Stimulated activated CD4-positive, alpha-beta T cell treated with anti-CD3 and anti-CD28 coated beads, Interleukin-4, amount 100 ng/mL, for 48 hours (primary cell): ENCODE data around the gene THSD7B.

ENCODE experiments used
- DNase-seq, 2 donors: peaks; one replicate each; pipeline ENCODE4 v3.0.0-alpha.2; 2020; ENCODE audit warnings: low read depth in 2 of 2

THSD7B gene

DNA sequence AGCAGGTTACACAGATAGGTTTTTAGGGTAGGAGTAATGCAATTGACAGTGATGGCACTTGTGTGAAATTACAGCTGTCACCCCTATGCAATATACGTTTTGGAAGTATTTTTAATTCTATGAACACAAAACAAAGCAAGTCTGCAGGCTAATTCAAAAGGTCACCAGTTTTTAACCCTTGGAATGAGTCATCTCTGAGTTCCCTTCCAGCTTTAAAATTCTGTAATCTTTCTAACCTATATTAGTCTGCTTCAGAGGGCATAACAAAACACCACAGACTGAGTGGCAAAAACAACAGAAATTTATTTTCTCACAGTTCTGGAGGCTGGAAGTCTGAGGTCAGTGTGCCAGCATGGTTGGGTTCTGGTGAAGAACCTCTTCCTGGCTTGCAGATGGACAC is 602.0 kb downstream of the THSD7B start:
- no peak for DNase-seq

- no peak for DNase-seq
Observed at GRCh38 chr2:137369106-137369505, 603.8 kb downstream of the THSD7B start.

DNA sequence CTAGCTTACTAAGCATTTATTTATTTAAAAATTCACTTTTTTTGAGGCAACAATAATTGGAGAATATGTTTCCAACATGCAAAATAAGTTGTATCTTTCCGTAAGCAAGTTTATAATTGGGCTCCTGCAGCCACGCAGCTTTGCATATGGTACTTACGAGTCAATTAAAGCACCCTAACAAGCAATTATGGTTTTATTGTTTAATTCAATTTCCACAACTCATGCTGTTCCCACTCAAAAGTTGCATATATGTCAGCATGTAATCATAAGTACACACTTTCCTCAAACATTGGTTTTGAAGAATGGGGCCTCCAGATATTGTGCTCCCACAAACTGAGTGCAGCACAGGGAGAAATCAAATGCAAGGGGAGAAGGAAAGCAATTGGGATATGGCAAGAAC is 613.8 kb downstream of the THSD7B start:
- no peak for DNase-seq

DNA sequence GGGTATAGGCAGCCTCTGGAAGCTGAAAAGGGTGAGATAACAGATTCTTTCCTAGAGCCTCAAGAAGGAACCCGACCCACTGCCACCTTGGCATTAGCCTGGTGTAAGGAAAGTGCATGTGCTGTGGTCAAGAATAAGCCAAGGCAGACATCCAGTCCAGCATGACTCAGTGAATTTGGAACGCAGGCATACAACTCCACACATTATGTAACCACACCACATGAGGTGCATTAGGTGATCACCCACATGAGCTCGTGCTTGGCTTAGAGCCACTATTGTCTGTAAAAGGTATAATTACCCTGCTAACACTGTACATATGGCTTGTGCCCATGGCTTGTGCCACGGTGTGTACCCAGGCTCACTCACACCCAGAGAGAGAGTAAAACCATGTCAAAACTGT is 615.3 kb downstream of the THSD7B start:
- no peak for DNase-seq

DNA sequence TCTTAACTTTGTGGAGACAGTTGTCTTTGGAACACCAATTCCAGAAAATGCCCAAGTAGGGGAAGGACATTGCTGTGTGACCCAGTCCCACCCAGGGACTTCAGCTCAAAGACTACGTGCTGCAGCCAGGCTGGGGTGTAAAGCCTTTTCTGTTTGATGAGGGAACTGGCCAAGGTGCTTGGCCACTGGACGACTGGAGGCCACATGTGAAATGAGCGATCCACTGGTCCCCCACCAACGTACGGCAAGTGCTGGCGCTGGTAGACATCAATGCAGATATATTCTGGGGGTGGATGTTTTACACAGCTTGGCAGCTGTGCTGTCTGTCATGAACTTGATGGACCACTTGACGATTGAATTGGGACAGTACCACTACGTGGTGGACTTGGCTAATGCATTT is 616.4 kb downstream of the THSD7B start:
- no peak for DNase-seq

DNA sequence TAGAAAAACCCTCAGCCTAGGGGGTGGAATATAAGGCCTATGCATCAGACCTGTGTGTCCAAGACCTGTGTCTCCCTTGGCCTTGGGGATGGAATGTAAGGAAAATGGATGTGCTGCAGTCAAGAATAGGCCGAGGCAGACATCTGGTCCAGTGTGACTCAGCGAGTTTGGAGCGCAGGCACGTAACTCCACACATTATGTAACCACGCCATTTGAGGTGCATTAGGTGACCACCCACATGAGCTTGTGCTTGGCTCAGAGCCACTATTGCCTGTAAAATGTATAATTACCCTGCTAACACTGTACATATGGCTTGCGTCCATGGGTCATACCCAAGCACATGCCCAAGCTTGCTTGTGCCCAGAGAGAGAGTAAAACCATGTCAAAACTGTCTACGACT is 618.0 kb downstream of the THSD7B start:
- no peak for DNase-seq

DNA sequence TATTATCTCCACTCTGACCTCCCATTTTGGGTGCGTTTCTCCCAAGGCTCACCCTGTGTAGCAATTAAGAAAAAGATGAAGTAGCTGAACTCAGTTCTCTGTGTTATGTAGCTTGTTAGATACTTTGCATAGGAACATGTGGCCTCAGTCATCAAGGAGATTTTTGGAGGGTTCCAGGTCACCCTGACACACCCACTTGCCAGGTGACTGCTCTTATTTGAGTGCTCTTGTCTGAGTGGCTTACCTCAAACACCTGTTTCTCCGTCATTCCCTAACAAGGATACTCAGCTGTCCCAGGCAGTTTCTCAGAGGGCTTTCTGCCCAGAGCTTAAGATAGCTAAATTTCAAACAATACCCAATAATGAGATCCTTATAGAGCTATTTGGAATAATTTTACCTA is 621.7 kb downstream of the THSD7B start:
- no peak for DNase-seq

GRCh38 chr2:137405496-137405895 is 640.2 kb downstream of the THSD7B start:
- no peak for DNase-seq

DNA sequence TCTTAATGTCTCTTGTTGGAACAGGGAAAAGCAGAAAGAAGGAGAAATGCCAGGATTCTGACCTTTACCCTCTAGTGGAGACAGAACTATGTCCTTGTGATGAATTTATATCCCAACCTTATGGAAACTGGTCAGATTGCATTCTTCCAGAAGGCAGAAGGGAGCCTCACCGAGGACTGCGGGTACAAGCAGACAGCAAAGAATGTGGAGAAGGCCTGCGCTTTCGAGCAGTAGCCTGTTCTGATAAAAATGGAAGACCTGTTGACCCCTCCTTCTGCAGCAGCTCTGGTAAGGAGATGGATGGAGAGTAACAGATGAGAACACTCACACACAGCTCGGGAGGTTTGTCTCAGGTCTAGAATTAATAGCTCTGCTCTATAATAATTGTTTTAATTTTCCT is 646.2 kb downstream of the THSD7B start:
- DNase-seq, result no peak

DNA sequence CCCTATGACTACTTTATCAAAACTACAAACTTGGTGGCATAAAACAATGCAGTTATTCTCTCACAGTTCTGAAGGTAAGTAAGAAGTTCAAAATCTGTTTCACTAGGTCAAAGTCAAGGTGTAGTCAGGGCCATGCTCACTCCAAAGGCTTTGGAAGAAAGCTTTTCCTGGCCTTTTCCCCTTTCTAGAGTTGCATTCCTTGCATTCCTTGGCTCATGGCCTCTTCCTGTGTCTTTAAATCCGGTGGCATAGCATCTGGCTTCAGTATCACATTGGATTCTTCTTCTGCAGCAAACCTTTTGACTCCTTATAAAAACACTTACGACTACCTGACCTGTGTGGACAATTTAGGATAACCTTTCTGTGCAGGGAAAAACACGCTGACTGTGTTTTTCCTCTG is 655.4 kb downstream of the THSD7B start:
- DNase-seq, result no peak

DNA sequence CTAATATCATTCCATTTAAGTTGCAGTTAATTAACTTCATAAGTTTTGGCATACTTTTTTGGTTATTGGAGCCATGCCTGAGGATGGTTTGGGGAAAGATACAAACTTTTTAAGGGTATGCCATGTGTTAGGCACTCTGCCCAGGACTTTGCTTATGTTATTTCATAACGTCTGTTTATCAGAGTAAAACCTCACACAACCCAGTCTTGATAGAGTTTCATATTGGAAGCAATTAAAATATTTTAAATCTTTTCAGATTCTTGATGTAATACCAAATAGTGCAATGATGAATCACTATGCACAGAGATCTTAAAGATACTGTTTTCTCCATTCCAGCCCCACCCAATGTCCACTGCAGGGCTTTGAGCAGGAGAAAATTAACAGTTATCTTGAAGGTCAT is 669.8 kb downstream of the THSD7B start:
- DNase-seq, result no peak

DNA sequence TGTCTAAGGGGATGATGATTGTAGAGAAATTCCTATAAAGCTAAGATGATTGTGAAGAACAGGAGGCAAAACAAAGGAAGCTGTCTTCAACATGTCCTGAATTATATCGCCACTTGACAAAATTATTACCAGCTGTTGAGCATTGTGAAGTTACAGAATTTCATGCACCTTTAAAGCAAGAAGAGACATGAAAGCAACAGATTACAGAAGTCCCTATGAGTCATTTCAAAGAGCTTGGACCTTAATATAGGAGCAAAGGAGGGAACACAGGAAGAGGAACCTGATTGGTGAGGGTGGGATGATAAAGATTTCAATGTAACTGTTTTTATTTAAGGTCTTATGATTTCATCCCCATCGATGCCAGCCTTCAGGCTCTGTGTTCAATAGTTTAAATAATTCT is 672.0 kb downstream of the THSD7B start:
- no peak for DNase-seq

DNA sequence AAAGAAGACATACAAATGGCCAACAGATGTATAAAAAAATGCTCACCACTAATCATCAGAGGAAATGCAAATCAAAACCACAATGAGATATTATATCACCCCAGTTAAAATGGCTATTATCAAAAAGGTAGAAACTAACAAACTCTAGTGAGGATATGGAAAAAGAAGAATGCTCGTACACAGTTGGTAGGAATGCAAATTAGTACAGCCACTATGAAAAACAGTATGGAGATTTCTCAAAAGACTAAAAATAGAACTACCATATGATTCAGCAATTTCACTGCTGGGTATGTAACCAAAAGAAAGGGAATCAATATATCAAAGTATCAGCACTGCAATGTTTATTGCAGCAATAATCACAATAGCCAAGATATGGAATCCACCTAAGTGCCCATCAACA is 679.6 kb downstream of the THSD7B start:
- DNase-seq, result no peak

- DNase-seq, result no peak
Observed at GRCh38 chr2:137449454-137449853, 684.1 kb downstream of the THSD7B start.

DNA sequence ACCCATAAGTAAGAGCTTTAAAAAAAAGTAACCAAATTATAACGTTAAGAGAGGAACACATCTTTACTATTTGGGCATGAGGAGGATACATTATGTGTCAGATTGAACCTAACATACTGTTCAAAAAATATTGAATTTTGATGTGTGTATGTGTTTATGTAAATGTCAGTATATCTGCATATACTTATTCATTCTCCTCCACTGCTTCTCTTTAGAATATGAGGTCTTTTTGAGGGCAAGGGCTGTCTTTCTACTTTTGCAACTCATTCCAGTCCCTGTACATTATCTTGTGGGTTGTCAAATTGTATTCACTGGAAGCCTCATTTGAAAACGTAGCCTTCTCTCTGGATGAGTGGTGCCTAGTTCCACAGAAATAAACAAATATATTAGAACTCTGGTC is 689.5 kb downstream of the THSD7B start:
- no peak for DNase-seq

GRCh38 chr2:137467246-137467862 is 702.0 kb downstream of the THSD7B start:
- DNase-seq, result no peak

- DNase-seq, result no peak
Observed at GRCh38 chr2:137493261-137493660, 727.9 kb downstream of the THSD7B start.

GRCh38 chr2:137500599-137500998 is 735.3 kb downstream of the THSD7B start:
- DNase-seq, result no peak

DNA sequence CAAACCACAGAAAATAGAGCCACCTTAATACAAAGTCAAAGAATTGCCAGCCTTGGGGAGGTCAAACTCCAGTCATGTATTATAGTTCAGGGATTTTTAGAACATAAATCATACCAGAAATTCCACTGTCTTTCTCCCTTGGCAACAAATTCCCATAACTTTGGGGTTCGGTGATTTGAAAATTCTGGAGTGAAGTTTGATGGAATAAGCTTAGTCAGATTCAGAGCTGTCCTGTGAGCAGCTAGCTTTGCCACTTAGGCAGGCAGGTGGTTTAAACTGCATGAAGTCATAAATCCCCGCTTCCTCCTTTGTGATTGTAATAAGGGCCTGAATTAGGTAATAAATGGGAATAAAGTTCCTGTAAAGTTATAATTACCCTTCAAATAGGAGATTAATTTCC is 741.9 kb downstream of the THSD7B start:
- DNase-seq, result no peak

GRCh38 chr2:137508739-137509384 is 743.5 kb downstream of the THSD7B start:
- no peak for DNase-seq

GRCh38 chr2:137511526-137511925 is 746.2 kb downstream of the THSD7B start:
- DNase-seq, result no peak

DNA sequence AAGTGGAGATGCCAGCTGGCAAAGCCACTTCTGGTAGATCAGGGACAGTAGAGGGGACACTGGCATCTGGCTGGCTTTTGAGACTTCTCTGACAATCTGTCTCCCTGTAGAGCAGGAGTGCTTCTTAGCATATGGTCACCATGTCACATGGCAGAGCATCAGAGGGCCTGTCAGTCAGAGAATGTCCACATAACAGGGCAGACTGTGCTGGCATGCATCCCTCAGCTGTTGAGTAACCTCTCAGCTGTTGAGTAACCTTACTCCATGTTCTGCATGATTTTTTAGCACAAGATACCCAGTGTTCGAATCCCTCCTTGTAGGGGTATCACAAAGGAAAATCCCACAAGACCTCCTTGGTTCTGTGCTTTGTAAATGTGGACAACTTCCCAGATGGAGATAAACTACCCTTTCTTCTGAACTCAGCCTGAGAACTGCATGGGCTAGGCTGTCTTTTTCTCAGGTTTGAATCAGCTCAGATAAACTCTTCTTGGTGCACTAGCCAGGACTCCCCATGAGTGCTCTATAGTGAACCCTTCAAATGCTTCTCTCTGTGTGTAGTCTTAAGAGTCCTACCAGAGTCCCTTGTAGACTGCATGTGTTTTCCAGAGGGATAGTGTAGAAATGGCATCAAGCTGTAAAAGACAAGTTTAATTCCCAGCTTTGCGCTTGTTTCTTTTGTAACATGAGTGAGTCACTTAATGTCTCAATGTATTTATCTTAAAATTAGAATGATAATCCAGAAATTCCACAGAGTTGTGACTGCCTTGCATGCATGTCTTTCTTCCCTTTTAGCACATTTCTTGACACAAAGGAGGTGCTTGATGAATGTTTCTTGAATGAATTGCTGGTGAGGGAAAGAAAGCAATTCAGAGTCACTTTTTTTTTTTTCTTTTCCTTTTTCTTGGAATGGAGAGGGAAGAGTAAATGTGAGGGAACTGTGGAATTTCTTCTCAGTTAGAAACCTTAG is 756.6 kb downstream of the THSD7B start:
- DNase-seq, result no peak

DNA sequence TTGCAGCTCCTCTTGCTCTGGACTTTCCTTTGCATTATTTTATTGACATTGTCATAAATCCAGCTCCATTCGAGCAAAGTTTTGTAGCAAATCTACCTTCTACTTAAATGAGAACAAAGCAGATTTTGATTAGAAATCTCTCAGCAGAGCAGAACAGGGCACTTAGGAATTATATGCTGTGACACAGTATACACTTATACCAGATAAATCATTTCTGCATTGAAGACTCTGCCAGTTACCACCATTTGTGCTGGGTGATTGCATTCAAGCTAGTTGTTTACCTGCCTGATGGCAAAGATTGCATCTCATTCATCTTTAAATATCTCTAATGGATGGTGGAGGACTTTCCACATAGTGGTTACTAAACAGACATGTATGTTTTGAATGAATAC is 757.3 kb downstream of the THSD7B start:
- DNase-seq, result no peak
